ENCODE measurements around the gene TIMELESS.

Gene TIMELESS

DNA sequence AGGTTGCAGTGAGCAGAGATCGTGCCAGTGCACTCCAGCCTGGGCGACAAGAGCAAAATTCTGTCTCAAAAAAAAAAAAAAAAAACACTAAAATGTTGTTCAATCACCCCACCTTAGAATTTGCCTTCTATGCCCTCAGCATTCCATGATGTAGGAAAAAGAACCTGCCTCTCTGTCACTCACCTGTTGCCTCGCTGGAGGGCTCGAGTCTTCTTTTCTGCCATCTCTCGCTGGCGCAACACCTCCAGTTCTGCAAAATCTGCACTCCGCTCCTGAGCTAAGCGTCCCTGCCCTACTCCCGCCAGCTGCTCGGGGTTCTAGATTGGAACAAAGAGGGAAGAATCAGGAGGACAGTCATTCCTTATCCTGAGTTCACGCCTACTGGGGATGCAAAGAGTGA, 17.9 kb downstream of the TIMELESS start:
- no peak for DNase-seq (ENCODE audit: extremely low read depth, low read depth)
- TF ChIP-seq CTCF (IDR thresholded peaks at IDR 0.05; ENCODE audit: low read depth, low read length): no peak

DNA sequence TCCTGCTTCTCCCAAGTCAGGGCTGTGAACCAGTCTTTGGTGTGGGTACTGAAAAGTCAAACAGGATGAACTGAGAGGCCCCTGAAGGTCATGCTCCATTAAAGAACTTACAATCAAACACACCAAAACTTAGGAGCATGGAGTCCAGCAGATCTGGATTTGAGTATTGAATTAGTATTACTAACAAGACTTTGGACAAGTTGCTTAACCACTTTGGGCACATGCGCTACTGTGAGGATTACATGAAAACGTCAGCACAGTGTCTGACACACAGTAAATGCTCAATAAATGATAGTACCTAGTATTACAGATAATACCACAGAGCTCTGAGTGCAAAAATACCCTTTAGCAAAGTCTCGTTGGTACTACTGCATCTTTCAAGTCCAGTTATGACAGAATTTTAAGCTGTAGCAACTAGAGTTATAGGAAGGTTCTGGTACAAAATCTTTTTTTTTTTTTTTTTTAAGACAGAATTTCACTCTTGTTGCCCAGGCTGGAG, 23.2 kb downstream of the TIMELESS start:
- no peak for TF ChIP-seq CTCF (IDR thresholded peaks at IDR 0.05; ENCODE audit: low read depth, low read length)
- no peak for DNase-seq (ENCODE audit: extremely low read depth, low read depth)

- DNase-seq (ENCODE audit: extremely low read depth, low read depth): no peak
- TF ChIP-seq CTCF (IDR thresholded peaks at IDR 0.05; ENCODE audit: low read depth, low read length): no peak
Measured at GRCh38 chr12:56425193-56425592, 24.0 kb downstream of the TIMELESS start.

GRCh38 chr12:56420411-56420810, 28.8 kb downstream of the TIMELESS start:
- no peak for DNase-seq (ENCODE audit: extremely low read depth, low read depth)
- no peak for TF ChIP-seq CTCF (IDR thresholded peaks at IDR 0.05; ENCODE audit: low read depth, low read length)

GRCh38 chr12:56417739-56418138, 31.5 kb downstream of the TIMELESS start:
- no peak for DNase-seq (ENCODE audit: extremely low read depth, low read depth)
- no peak for TF ChIP-seq CTCF (IDR thresholded peaks at IDR 0.05; ENCODE audit: low read depth, low read length)

DNA sequence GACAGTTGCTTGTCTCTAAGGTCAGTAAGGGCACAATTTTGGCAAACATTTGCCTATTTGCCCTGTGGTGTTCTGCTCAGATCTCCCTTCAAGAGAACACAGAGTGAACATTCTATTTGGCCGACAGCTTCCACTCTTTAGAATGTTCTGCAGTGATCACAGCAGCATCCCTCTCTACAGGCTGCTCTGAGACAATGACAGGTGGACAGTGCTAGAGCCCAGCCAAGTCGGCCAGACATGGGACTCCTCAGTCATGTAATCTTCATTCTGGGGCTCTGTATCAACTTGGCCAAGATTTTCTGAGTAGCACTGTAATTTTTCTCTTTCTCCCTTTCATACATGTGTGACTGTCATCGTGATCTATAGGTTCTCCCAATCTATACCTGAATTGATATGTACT, 34.8 kb downstream of the TIMELESS start:
- no peak for TF ChIP-seq CTCF (IDR thresholded peaks at IDR 0.05; ENCODE audit: low read depth, low read length)
- no peak for DNase-seq (ENCODE audit: extremely low read depth, low read depth)

GRCh38 chr12:56413392-56413791, 35.8 kb downstream of the TIMELESS start:
- no peak for TF ChIP-seq CTCF (IDR thresholded peaks at IDR 0.05; ENCODE audit: low read depth, low read length)
- no peak for DNase-seq (ENCODE audit: extremely low read depth, low read depth)

All from AG09319 (cell line).